H1 (cell line): ENCODE results near the gene ZNF469.

Experiments used
- CBX8 ChIP-seq: fragments of 300-800, 300-1000 bp; sonication (generic); IDR thresholded peaks from 2 replicates; pipeline ENCODE4 v1.7.1; 2016; ENCODE audit warnings: low read depth, low read length, borderline replicate concordance
- EZH2 ChIP-seq: fragments of 200-600 bp; sonication (generic); IDR thresholded peaks from 2 replicates; pipeline ENCODE4 v1.7.1; 2012; ENCODE audit warnings: low read depth, mild to moderate bottlenecking, moderate library complexity, low read length, inconsistent platforms; ENCODE audit not compliant: severe bottlenecking
- GABPA ChIP-seq: IDR thresholded peaks from 2 replicates; pipeline ENCODE4 v1.6.1; 2011; ENCODE audit warnings: mild to moderate bottlenecking, low read length, moderate library complexity, borderline replicate concordance; ENCODE audit not compliant: insufficient read depth
- RFX5 ChIP-seq: IDR thresholded peaks from 2 replicates; pipeline ENCODE4 v1.6.1; 2011; ENCODE audit warnings: low read depth, low read length, improper control_type of control experiment, borderline replicate concordance
- TF ChIP-seq, protein P1 (sequence below), 3 experiments: IDR thresholded peaks; 1 replicate in 2 of 3; 2 replicates in 1 of 3; pipeline versions ENCODE4 v1.5.1 to v1.6.1; 2011; ENCODE audit warnings: low read length in 3 of 3, mild to moderate bottlenecking in 3 of 3, inconsistent platforms in 2 of 3, low read depth in 1 of 3, moderate library complexity in 1 of 3; ENCODE audit not compliant: insufficient read depth in 1 of 3; ENCODE audit errors: control extremely low read depth in 1 of 3

DNA sequence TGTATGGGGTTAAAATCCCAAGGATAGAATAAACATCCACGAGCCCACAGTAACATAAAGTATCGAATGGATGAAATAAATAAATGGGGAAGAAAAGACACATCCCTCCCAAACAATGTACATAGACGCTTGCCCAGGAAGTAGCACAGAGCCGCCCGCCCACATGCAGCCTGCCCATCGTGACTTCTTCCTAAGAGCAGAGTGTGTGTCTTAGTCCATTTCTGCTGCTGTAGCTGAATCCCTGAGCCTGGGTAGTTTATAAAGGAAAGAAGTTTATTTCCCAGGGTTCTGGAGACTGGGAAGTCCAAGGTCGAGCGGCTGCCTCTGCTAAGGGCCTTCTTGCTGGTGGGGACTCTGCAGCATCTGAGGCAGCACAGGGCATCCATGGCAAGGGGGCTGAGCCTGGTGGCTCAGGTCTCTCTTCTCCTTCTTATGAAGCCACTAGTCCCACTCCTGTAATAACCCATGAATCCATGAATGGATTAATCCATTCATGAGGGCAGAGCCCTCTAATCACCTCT is 39.4 kb upstream of the ZNF469 start:
- TF ChIP-seq CBX8 (no peak), RFX5 (no peak), GABPA (no peak), EZH2 (no peak)
- TF ChIP-seq, protein P1, sequence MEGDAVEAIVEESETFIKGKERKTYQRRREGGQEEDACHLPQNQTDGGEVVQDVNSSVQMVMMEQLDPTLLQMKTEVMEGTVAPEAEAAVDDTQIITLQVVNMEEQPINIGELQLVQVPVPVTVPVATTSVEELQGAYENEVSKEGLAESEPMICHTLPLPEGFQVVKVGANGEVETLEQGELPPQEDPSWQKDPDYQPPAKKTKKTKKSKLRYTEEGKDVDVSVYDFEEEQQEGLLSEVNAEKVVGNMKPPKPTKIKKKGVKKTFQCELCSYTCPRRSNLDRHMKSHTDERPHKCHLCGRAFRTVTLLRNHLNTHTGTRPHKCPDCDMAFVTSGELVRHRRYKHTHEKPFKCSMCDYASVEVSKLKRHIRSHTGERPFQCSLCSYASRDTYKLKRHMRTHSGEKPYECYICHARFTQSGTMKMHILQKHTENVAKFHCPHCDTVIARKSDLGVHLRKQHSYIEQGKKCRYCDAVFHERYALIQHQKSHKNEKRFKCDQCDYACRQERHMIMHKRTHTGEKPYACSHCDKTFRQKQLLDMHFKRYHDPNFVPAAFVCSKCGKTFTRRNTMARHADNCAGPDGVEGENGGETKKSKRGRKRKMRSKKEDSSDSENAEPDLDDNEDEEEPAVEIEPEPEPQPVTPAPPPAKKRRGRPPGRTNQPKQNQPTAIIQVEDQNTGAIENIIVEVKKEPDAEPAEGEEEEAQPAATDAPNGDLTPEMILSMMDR (IDR thresholded peaks at IDR 0.05; ENCODE audit: control extremely low read depth in 1 of 3, insufficient read depth in 1 of 3, low read depth in 1 of 3, low read length in 3 of 3): no peak
